OCI-LY7 (cell line): Measurements from ENCODE around the gene ADGRD1. TPM values are rescaled to one million over a fixed set of nuclear protein-coding genes. Genes with fewer than 3 reads are reported as not detected.

ENCODE experiments used
- BruUV-seq: library from RNA; stranded (reverse); fragments of 400-500 nt; replicated peaks from 2 replicates; lab custom pipeline; 2021; lab: Mats Ljungman, UMichigan
- CTCF ChIA-PET: fragments of 300-600 bp; sonication (Branson Sonifier 250); formaldehyde crosslinking; loops from one replicate; lab custom pipeline; 2022; ENCODE audit warnings: antibody characterized with exemption; ENCODE audit not compliant: unreplicated experiment; lab: Charles Lee
- POLR2A ChIA-PET: fragments of 300-600 bp; sonication (Branson Sonifier 250); formaldehyde crosslinking; loops from one replicate; lab custom pipeline; 2022; ENCODE audit warnings: antibody characterized with exemption; lab: Charles Lee
- DNase-seq: peaks from one replicate; pipeline ENCODE4 v3.0.0-alpha.2; 2015; ENCODE audit warnings: low spot score
- H2AFZ ChIP-seq: fragments of 200-600 bp; sonication (generic), shearing (Covaris generic); 2 replicates; pipeline ENCODE4 v1.6.1; 2014; ENCODE audit warnings: mild to moderate bottlenecking, antibody characterized with exemption, low read length, moderate library complexity
- H3K27ac ChIP-seq: fragments of 200-600 bp; sonication (generic); 2 replicates; pipeline ENCODE4 v1.5.1; 2014; ENCODE audit warnings: mixed run types, low read depth, mild to moderate bottlenecking, moderate library complexity, low read length, inconsistent platforms; ENCODE audit not compliant: poor library complexity, severe bottlenecking
- H3K36me3 ChIP-seq: fragments of 200-600 bp; sonication (generic); 2 replicates; pipeline ENCODE4 v1.6.1; 2014; ENCODE audit warnings: mild to moderate bottlenecking, antibody characterized with exemption, low read length, moderate library complexity, mixed read lengths; ENCODE audit not compliant: insufficient read depth
- H3K4me1 ChIP-seq: fragments of 200-600 bp; sonication (generic); 2 replicates; pipeline ENCODE4 v1.5.1; 2014; ENCODE audit warnings: mild to moderate bottlenecking, low read length; ENCODE audit not compliant: insufficient read depth, poor library complexity, severe bottlenecking
- H3K4me2 ChIP-seq: fragments of 200-600 bp; sonication (generic); 2 replicates; pipeline ENCODE4 v1.6.1; 2014; ENCODE audit warnings: mild to moderate bottlenecking, low read length
- H3K4me3 ChIP-seq: fragments of 200-600 bp; sonication (generic); 2 replicates; pipeline ENCODE4 v1.5.1; 2014; ENCODE audit warnings: mild to moderate bottlenecking, low read depth, low read length; ENCODE audit not compliant: poor library complexity, severe bottlenecking
- H3K79me2 ChIP-seq: fragments of 200-600 bp; sonication (generic); 2 replicates; pipeline ENCODE4 v1.6.1; 2016; ENCODE audit warnings: low read depth, mild to moderate bottlenecking, low read length, moderate library complexity, mixed read lengths; ENCODE audit not compliant: insufficient read depth
- H3K9me2 ChIP-seq: fragments of 200-600 bp; sonication (generic); 2 replicates; pipeline ENCODE4 v1.6.1; 2016; ENCODE audit warnings: mild to moderate bottlenecking, low read length, mixed read lengths; ENCODE audit not compliant: insufficient read depth
- H3K9me3 ChIP-seq: fragments of 200-600 bp; sonication (generic); 2 replicates; pipeline ENCODE4 v1.6.1; 2014; ENCODE audit warnings: mild to moderate bottlenecking, mixed run types, low read length, mixed read lengths
- H4K20me1 ChIP-seq: fragments of 200-600 bp; sonication (generic); 2 replicates; pipeline ENCODE4 v1.6.1; 2014; ENCODE audit warnings: mild to moderate bottlenecking, antibody characterized with exemption, low read length, moderate library complexity, mixed read lengths; ENCODE audit not compliant: insufficient read depth
- EZH2phosphoT487 ChIP-seq: fragments of 200-600 bp; sonication (generic); IDR thresholded peaks from 2 replicates; pipeline ENCODE4 v1.6.1; 2018; ENCODE audit warnings: low read depth, borderline replicate concordance, mild to moderate bottlenecking, mixed run types, antibody characterized with exemption, low read length, moderate library complexity, mixed read lengths
- intact Hi-C: fragments of 100-400 bp; cut with micrococcal nuclease; formaldehyde crosslinking; loops from one replicate; pipeline ENCODE4 v1.10.0; 2022; ENCODE audit not compliant: unreplicated experiment
- total RNA-seq, 2 experiments: library from RNA; depleted of rRNA in 1 of 2; stranded (reverse); fragments of >200 nt in 1 of 2; shearing (Covaris generic) in 1 of 2; gene quantifications; 2 replicates each; pipeline ENCODE4 v1.2.3, GENCODE V29; 2014 to 2022
- TF ChIP-seq, protein P1 (sequence below): fragments of 200-600 bp; sonication (generic); conservative IDR thresholded peaks from 2 replicates; pipeline ENCODE4 v1.5.1; 2014; ENCODE audit warnings: mild to moderate bottlenecking, antibody characterized with exemption, low read length, moderate library complexity, mixed read lengths

Gene ADGRD1
- total RNA-seq, 2 experiments from 2014 or later = 1.0 to 1.7 TPM

- Histone ChIP-seq H3K9me3 (no peaks in the 10 kb centered on the region), H3K27ac (no peak overlapping the region), H3K9me2 (no peaks in the 10 kb centered on the region), H3K4me1 (peaks cover 14% of the 10 kb centered on the region), H3K4me3 (no peak overlapping the region), H3K4me2 (no peak overlapping the region), H2AFZ (no peak overlapping the region), H3K36me3 (no peaks in the 10 kb centered on the region), H4K20me1 (no peaks in the 10 kb centered on the region), H3K79me2 (no peaks in the 10 kb centered on the region)
- no peak for DNase-seq
- POLR2A ChIA-PET = no interaction called here
- CTCF ChIA-PET = no interaction called here
- TF ChIP-seq EZH2phosphoT487 = no peak
- TF ChIP-seq, protein P1, sequence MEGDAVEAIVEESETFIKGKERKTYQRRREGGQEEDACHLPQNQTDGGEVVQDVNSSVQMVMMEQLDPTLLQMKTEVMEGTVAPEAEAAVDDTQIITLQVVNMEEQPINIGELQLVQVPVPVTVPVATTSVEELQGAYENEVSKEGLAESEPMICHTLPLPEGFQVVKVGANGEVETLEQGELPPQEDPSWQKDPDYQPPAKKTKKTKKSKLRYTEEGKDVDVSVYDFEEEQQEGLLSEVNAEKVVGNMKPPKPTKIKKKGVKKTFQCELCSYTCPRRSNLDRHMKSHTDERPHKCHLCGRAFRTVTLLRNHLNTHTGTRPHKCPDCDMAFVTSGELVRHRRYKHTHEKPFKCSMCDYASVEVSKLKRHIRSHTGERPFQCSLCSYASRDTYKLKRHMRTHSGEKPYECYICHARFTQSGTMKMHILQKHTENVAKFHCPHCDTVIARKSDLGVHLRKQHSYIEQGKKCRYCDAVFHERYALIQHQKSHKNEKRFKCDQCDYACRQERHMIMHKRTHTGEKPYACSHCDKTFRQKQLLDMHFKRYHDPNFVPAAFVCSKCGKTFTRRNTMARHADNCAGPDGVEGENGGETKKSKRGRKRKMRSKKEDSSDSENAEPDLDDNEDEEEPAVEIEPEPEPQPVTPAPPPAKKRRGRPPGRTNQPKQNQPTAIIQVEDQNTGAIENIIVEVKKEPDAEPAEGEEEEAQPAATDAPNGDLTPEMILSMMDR = no peak
- intact Hi-C loops = loop anchor here (10.0 kb wide), 2 partner anchors 116 to 186 kb away; no protein-coding TSS in a partner anchor
- BruUV-seq = no TSS peak
Observed at GRCh38 chr12:130919086-130919485, 34.6 kb upstream of the ADGRD1 start.

DNA sequence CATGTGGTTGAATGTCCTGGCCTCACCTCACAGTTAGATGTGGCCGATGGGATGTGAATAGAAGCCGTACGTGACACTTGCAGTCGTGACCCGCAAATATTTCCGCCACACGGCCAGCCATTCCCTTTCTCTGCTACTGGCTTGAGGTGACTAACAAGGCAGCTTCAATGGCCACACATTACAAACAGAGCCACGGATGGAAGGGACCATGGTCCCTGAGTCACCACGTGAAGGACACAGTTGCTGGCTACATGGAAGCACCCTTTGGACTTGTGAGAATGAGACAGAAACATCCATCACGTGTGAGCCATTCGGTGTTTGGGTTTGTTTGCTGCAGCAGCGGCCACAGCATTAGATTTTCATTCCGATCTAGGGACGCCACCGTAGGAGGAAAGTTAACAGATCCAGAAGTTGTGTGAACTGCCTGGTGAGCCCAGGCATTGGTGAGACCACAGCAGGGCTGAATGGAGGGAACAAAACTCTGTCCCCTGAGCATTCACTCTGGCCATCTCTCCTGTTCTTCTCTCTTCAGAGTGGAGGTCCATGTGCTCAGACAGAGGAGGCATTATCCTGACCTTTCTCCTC is 33.5 kb upstream of the ADGRD1 start:
- no TSS peak for BruUV-seq
- CTCF ChIA-PET = no interaction called here
- no peak overlapping the region for H3K4me2 ChIP-seq

More for the DNA sequence above, 33.5 kb upstream of the ADGRD1 start:
- Histone ChIP-seq H2AFZ (no peak overlapping the region), H3K9me2 (no peaks in the 10 kb centered on the region), H3K36me3 (no peaks in the 10 kb centered on the region), H3K9me3 (no peaks in the 10 kb centered on the region), H3K4me3 (no peak overlapping the region), H4K20me1 (no peaks in the 10 kb centered on the region), H3K4me1 (peaks cover 14% of the 10 kb centered on the region), H3K79me2 (no peaks in the 10 kb centered on the region), H3K27ac (no peak overlapping the region)
- no peak for TF ChIP-seq EZH2phosphoT487
- TF ChIP-seq, protein P1 = no peak
- intact Hi-C loops = no loop called here
- POLR2A ChIA-PET = no interaction called here
- no peak for DNase-seq
